Type B pancreatic cell (in vitro differentiated cells): ENCODE measurements around the gene SLC22A6. TPM values are rescaled to one million over a fixed set of nuclear protein-coding genes. Genes with fewer than 3 reads are reported as not detected.

ENCODE experiments used
- DNase-seq: peaks from one replicate; pipeline ENCODE4 v3.0.0; 2021; ENCODE audit warnings: mixed read lengths; ENCODE audit not compliant: unreplicated experiment; ENCODE audit errors: extremely low spot score
- H3K27ac Mint-ChIP-seq: 2 replicates; pipeline ENCODE4 v1.8.0; 2021; ENCODE audit warnings: mild to moderate bottlenecking, mixed read lengths
- H3K27me3 Mint-ChIP-seq: 2 replicates; pipeline ENCODE4 v1.8.0; 2021; ENCODE audit warnings: mixed read lengths
- H3K36me3 Mint-ChIP-seq: 2 replicates; pipeline ENCODE4 v1.8.0; 2021; ENCODE audit warnings: mixed read lengths
- H3K4me1 Mint-ChIP-seq: one replicate; pipeline ENCODE4 v1.8.0; 2021; ENCODE audit warnings: mixed read lengths; ENCODE audit not compliant: unreplicated experiment
- H3K4me3 Mint-ChIP-seq: 2 replicates; pipeline ENCODE4 v1.8.0; 2021; ENCODE audit warnings: mild to moderate bottlenecking, mixed read lengths
- H3K9me3 Mint-ChIP-seq: 2 replicates; pipeline ENCODE4 v1.8.0; 2021; ENCODE audit warnings: mixed read lengths
- total RNA-seq: library from RNA; stranded (reverse); gene quantifications from 2 replicates; pipeline ENCODE4 v1.2.1, GENCODE V29; 2021; ENCODE audit warnings: low replicate concordance
- TF ChIP-seq, protein P1 (sequence below): fragments of 200-600 bp; sonication (generic); conservative IDR thresholded peaks from 2 replicates; pipeline ENCODE4 v1.5.0; 2021; ENCODE audit warnings: antibody characterized with exemption, mild to moderate bottlenecking

The SLC22A6 gene
- total RNA-seq, 1 donor from 2014 or later: 1.5 TPM

DNA sequence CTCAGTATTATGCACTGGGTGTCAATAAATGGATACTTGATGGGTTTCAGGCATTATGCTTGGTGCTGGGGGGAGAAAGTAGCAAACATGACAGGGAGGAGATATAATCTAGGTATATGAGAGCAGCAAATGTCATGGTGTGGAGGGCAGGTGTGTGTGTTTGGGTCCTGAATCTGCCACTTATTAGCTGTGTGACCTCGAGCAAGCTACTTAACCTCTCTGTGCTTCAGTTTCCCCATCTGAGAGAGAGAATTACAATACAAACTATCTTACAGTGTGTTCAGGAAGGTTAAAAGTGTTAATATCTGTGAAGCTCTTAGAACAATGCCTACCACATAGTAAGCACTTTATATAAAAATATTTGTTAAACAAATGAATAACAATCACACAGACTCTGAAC, 28.1 kb upstream of the SLC22A6 start:
- Mint-ChIP-seq H3K9me3 (no peaks in the 10 kb centered on the region), H3K4me1 (peaks cover 18% of the 10 kb centered on the region), H3K36me3 (no peaks in the 10 kb centered on the region), H3K27ac (peak overlapping the region; percentile 7), H3K27me3 (peaks cover 7% of the 10 kb centered on the region), H3K4me3 (no peak overlapping the region)
- TF ChIP-seq, protein P1, sequence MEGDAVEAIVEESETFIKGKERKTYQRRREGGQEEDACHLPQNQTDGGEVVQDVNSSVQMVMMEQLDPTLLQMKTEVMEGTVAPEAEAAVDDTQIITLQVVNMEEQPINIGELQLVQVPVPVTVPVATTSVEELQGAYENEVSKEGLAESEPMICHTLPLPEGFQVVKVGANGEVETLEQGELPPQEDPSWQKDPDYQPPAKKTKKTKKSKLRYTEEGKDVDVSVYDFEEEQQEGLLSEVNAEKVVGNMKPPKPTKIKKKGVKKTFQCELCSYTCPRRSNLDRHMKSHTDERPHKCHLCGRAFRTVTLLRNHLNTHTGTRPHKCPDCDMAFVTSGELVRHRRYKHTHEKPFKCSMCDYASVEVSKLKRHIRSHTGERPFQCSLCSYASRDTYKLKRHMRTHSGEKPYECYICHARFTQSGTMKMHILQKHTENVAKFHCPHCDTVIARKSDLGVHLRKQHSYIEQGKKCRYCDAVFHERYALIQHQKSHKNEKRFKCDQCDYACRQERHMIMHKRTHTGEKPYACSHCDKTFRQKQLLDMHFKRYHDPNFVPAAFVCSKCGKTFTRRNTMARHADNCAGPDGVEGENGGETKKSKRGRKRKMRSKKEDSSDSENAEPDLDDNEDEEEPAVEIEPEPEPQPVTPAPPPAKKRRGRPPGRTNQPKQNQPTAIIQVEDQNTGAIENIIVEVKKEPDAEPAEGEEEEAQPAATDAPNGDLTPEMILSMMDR: no peak
- DNase-seq: no peak

DNA sequence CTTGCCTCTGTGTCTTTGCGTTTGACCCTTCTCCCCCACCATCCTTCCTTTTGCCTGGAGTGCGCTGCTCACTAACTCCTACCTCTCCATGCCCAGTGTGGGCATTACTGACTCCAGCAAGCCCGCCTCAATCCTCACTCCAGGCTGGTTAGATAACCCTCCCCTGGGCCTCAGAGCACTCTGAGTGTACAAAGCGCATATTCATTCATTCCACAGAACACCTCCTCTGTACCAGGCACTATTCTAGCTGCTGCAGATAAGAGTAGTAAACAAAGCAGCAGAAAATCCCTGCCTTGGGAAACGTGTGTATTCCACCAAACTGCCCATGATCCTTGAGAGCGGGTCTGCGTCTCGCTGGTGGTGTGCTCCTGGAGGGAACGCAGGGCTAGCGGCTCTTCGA, 27.7 kb upstream of the SLC22A6 start:
- Mint-ChIP-seq H3K4me1 (peaks cover 16% of the 10 kb centered on the region), H3K9me3 (no peaks in the 10 kb centered on the region), H3K4me3 (no peak overlapping the region), H3K27me3 (peaks cover 4% of the 10 kb centered on the region), H3K36me3 (no peaks in the 10 kb centered on the region), H3K27ac (peak overlapping the region; percentile 7)
- DNase-seq: no peak
- TF ChIP-seq, protein P1: no peak

DNA sequence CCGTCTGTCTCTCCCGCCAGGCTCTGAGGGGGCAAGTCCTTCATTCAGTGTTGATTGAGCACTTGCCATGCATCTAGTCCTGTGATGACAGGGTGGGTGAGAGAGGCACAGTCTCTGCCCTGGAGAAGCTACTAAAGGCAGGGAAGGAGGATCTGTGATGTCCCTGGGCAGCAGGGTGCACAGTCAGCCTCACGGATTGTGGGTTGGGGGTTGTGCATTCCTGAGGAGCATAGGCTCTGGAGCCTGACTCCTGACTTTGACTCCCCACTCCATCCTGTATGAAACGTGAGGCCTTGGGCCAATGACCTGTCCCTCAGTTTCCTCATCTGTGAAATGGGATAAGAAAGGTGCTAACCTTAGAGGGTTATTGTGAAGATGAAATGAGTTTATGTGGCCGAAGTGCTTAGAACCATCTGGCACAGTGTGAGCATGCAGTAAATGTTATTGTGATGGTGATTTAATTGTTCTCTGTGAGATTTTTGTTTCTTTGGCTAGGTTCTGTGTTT, 26.2 kb upstream of the SLC22A6 start:
- TF ChIP-seq, protein P1: no peak
- no peak for DNase-seq
- Mint-ChIP-seq H3K27ac (no peak overlapping the region), H3K4me3 (no peak overlapping the region), H3K9me3 (no peaks in the 10 kb centered on the region), H3K4me1 (peaks cover 14% of the 10 kb centered on the region), H3K27me3 (peaks cover 4% of the 10 kb centered on the region), H3K36me3 (no peaks in the 10 kb centered on the region)

DNA sequence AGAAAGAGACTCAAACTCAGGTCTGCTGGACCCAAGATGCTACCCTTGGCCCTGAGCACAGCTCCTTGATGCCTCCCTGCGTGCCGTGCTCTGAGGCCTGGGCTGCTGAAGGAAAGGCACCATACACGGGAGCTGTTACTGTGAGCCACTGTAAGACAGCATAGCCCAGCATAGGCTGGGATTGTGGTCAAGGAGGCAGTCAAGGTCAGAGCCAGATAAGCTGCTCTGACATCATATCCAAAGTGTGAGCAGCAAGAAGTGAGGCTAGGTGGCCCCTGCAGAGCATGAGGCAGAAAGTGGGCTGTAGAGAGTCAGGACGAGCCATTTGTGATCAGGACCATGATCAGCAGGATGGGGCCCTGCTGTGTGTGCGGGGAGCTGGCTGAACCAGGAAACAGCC, 23.2 kb upstream of the SLC22A6 start:
- Mint-ChIP-seq H3K4me3 (no peak overlapping the region), H3K9me3 (no peaks in the 10 kb centered on the region), H3K27ac (no peak overlapping the region), H3K4me1 (peaks cover 7% of the 10 kb centered on the region), H3K27me3 (no peaks in the 10 kb centered on the region), H3K36me3 (no peaks in the 10 kb centered on the region)
- no peak for DNase-seq
- TF ChIP-seq, protein P1: no peak

DNA sequence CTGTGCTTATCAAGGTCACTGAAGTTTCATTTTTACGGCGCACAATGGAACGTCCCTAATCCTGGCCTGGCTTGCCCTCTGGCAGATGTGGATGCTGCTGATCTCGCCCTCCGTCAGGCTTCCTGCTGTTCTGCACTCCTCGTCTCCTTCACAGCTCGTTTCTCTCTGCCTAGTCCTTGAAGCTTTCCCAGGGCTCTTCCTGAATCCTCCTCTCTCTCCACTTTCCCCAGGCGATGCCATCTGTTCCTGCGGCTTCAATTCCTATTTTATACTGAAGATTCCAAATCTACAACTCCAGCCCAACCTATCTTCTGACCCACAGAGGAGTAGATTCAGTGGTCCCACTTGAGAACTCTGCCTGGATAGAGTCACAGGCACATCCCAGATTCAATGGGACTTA, 16.7 kb upstream of the SLC22A6 start:
- Mint-ChIP-seq H3K4me1 (peaks cover 12% of the 10 kb centered on the region), H3K9me3 (no peaks in the 10 kb centered on the region), H3K4me3 (no peak overlapping the region), H3K27me3 (peaks cover 3% of the 10 kb centered on the region), H3K27ac (no peak overlapping the region), H3K36me3 (no peaks in the 10 kb centered on the region)
- TF ChIP-seq, protein P1: no peak
- DNase-seq: no peak

DNA sequence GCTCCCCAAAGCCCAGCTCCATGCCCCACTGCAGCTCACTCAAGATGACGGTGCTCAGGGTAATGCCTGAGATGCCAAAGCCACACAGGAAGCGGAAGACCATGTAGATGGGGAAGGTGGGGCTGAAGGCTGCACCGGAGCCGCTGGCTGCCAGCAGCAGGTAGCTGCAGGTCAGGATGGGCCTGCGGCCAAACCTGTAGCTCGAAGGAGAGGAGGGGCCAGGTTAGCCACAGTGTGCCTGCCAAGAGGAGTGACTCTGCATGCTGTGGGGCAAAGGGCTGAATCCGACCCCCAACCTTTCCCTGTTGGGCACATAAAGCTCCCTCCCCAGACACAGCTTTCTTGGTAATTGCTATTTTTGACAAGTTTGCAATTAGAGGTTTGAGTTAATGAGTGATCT, 14.9 kb upstream of the SLC22A6 start:
- no peak for DNase-seq
- Mint-ChIP-seq H3K4me3 (no peak overlapping the region), H3K36me3 (no peaks in the 10 kb centered on the region), H3K27me3 (peaks cover 6% of the 10 kb centered on the region), H3K9me3 (no peaks in the 10 kb centered on the region), H3K4me1 (peaks cover 12% of the 10 kb centered on the region), H3K27ac (no peak overlapping the region)
- TF ChIP-seq, protein P1: no peak
